T-helper 22 cell (primary cell): ENCODE results near the gene HBQ1.
"Not testable (repeated sequence)": the region's sequence is repeated elsewhere in the genome, so short reads cannot be mapped to it uniquely, and the experiment has no call there.

ENCODE experiments used
- DNase-seq: peaks from one replicate; pipeline ENCODE4 v3.0.0-alpha.2; 2020; ENCODE audit warnings: low read depth

HBQ1 gene

GRCh38 chr16:176477-177382 is 3.5 kb upstream of the HBQ1 start, which contains the start of gene HBA1:
Gene HBA1 (plus strand): TSS chr16:176680. CDS start chr16:176717, 37 bp downstream.
- DNase-seq = not testable (repeated sequence)

GRCh38 chr16:177394-177822 is 2.9 kb upstream of the HBQ1 start:
- no peak for DNase-seq

GRCh38 chr16:177981-178667 is 2.1 kb upstream of the HBQ1 start:
- no peak for DNase-seq

GRCh38 chr16:178668-179015 is 1.6 kb upstream of the HBQ1 start:
- DNase-seq = no peak

GRCh38 chr16:179211-180092 is 807 bp upstream of the HBQ1 start:
- DNase-seq = no peak

- DNase-seq = peak; percentile 58
Observed at GRCh38 chr16:180681-181564, 664 bp downstream of the HBQ1 start.

GRCh38 chr16:181565-182021 is 1.3 kb downstream of the HBQ1 start:
- no peak for DNase-seq

GRCh38 chr16:183005-183404 is 2.7 kb downstream of the HBQ1 start:
- DNase-seq = no peak

- DNase-seq = no peak
Observed at GRCh38 chr16:185213-185612, 5.0 kb downstream of the HBQ1 start.

- no peak for DNase-seq
Observed at GRCh38 chr16:185691-186090, 5.4 kb downstream of the HBQ1 start.

GRCh38 chr16:187330-187729 is 7.1 kb downstream of the HBQ1 start:
- no peak for DNase-seq

- no peak for DNase-seq
Observed at GRCh38 chr16:188674-189073, 8.4 kb downstream of the HBQ1 start.

- no peak for DNase-seq
Observed at GRCh38 chr16:189604-190186, 9.4 kb downstream of the HBQ1 start.

- no peak for DNase-seq
Observed at GRCh38 chr16:191831-192230, 11.6 kb downstream of the HBQ1 start.

GRCh38 chr16:192686-193085 is 12.4 kb downstream of the HBQ1 start:
- no peak for DNase-seq

GRCh38 chr16:193441-193840 is 13.2 kb downstream of the HBQ1 start:
- no peak for DNase-seq

GRCh38 chr16:194516-194915 is 14.3 kb downstream of the HBQ1 start:
- DNase-seq = no peak

GRCh38 chr16:200388-200787 is 20.1 kb downstream of the HBQ1 start:
- no peak for DNase-seq

GRCh38 chr16:203246-203645 is 23.0 kb downstream of the HBQ1 start:
- no peak for DNase-seq

GRCh38 chr16:204046-204445 is 23.8 kb downstream of the HBQ1 start:
- DNase-seq = not testable (repeated sequence)

- not testable (repeated sequence) for DNase-seq
Observed at GRCh38 chr16:209359-209758, 29.1 kb downstream of the HBQ1 start.
